ENCODE data around the gene PIK3C2B. TPM values are rescaled to one million over a fixed set of nuclear protein-coding genes. Genes with fewer than 3 reads are reported as not detected.

PIK3C2B gene
- total RNA-seq, 1 experiment from 2014 or later: 22.1 TPM

- in situ Hi-C loops (cut with HindIII; ENCODE audit: low sequenced_read_pairs): no loop called here
- no peak for DNase-seq (ENCODE audit: low spot score)
These were observed 28.8 kb downstream of the PIK3C2B start for GRCh38 chr1:204465546-204466415.

GRCh38 chr1:204464701-204465100 lies 29.9 kb downstream of the PIK3C2B start:
- no peak for DNase-seq (ENCODE audit: low spot score)
- in situ Hi-C loops (cut with HindIII; ENCODE audit: low sequenced_read_pairs): no loop called here

DNA sequence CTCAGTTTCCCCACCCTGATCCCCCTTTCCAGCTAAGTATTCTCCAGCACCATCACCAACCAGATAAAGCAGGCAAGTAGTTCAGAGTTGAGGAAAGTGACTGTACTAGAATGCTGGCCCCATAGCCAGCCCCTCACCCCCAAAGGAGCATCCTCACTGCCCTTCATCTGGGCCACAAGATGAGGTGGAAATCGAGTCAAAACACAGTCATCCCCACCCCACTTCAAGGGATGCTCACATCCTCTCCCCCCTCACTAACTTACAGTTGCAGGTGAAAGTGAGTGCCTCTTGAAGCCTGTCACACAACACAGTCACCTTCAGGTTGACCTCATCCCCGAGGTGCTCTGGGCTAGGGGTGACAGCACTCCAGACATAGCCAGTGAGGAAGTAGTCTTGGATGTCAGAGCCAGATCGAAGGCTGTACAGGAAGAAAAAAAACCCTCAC lies 30.4 kb downstream of the PIK3C2B start:
- in situ Hi-C loops (cut with HindIII; ENCODE audit: low sequenced_read_pairs): no loop called here
- DNase-seq (ENCODE audit: low spot score): no peak

DNA sequence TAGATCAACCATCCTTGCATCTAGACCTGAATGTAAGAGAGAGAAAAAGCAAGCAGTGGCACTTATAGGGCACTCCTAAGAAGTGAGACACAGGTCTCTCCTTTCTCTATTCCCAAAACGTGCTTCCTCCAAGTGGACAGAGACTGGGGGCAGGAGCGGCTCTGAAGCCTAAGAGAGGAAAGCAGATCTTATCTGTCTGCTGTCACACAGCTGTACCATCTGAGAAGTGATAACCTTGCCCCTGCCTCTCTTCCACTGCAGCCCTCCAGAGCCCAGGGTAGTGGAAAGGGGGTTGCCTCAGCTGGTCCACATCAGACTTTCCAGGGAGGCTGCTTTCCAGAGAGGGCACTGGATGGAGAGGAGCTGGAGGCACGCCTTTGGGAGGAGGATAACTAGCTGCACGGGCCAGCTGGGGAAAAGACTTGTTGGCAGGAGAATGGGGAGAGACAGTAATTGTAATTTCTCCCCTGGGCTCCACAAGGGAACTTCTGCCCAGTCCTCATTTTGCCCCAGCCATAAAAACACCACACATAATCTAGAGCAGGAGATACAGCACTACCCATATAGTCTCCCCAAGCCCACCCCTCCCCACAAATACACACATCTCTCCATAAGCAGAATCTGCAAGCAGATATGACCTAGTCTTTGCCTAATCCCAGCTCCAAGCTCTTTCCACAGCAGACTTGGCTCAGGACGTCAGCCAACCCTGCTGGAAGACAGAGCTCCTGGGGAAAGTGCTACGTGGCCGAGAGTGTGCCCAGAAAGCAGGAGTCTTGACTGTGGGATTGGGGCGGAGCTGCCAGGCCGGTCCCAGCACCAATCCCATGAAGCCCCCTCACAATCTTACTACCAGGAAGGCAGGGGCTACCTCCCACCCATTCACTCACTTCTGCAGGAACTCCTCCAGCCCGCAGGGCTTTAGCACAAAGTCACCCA lies 31.2 kb downstream of the PIK3C2B start:
- DNase-seq (ENCODE audit: low spot score): peak; percentile 33
- in situ Hi-C loops (cut with HindIII; ENCODE audit: low sequenced_read_pairs): no loop called here

- in situ Hi-C loops (cut with HindIII; ENCODE audit: low sequenced_read_pairs): no loop called here
These were observed 32.4 kb downstream of the PIK3C2B start for GRCh38 chr1:204462229-204462561.

GRCh38 chr1:204461331-204462228 lies 33.0 kb downstream of the PIK3C2B start:
- no peak for DNase-seq (ENCODE audit: low spot score)
- in situ Hi-C loops (cut with HindIII; ENCODE audit: low sequenced_read_pairs): no loop called here

More at GRCh38 chr1:204462229-204462561, 32.4 kb downstream of the PIK3C2B start:
- DNase-seq (ENCODE audit: low spot score): no peak

DNA sequence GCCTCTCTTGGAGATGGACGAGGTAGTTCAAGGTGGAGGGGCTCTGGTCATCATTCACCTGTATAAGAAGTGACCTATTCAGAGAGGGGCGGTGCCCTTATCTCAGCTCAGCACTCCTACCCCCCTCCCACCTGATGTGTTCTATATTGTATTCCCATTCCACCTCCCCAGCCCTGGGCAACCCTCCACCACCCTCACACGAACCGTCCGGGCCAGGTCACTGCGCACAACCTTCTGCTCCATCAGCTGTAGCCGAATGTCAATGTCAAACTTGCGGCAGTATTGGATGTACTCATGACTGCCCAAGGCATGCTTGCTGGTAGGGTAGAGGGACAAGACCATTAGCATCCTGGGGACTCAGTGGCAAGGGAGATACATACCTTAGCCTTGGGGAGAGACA lies 34.3 kb downstream of the PIK3C2B start:
- DNase-seq (ENCODE audit: low spot score): no peak
- in situ Hi-C loops (cut with HindIII; ENCODE audit: low sequenced_read_pairs): no loop called here

DNA sequence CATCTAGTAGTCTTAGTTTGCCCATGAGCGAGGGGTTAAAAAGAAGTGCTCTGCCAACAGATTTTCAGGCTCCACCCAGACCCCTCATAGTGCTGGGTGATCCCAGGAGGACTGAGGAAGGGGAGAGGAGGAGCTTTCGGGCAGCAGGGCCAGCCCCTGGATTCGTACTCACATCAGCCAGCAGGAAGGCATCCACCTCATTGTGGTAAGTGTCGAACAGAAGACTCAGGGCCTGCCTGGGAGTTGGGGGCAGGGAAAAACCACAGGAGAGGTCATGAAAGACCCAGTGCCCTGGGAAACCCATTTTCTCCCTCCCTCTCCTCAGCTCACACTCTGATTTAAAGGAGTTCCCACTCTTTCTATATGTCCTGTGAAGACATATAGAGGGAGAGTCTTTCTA lies 34.9 kb downstream of the PIK3C2B start:
- in situ Hi-C loops (cut with HindIII; ENCODE audit: low sequenced_read_pairs): no loop called here

DNA sequence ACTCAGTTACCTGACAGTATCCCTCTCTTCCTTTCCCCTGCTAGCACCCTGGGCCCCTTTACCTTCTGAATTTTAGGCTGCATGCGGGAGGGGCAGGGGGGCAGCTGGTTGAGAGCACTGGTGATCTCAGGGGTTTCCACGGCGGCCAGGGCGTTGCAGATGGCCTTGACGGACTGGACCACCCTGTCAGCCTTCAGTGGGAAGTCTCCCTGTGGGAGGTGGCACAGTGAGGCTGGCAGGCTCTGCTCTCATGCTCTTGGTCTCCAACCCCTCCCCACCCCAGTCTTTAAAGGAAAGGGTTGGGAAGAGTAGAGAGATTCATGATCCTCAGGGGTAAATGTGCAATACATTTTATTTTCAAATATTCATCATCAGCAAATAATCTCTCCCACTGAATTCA lies 36.9 kb downstream of the PIK3C2B start:
- in situ Hi-C loops (cut with HindIII; ENCODE audit: low sequenced_read_pairs): no loop called here
- no peak for DNase-seq (ENCODE audit: low spot score)

More for the DNA sequence above, 34.9 kb downstream of the PIK3C2B start:
- no peak for DNase-seq (ENCODE audit: low spot score)

DNA sequence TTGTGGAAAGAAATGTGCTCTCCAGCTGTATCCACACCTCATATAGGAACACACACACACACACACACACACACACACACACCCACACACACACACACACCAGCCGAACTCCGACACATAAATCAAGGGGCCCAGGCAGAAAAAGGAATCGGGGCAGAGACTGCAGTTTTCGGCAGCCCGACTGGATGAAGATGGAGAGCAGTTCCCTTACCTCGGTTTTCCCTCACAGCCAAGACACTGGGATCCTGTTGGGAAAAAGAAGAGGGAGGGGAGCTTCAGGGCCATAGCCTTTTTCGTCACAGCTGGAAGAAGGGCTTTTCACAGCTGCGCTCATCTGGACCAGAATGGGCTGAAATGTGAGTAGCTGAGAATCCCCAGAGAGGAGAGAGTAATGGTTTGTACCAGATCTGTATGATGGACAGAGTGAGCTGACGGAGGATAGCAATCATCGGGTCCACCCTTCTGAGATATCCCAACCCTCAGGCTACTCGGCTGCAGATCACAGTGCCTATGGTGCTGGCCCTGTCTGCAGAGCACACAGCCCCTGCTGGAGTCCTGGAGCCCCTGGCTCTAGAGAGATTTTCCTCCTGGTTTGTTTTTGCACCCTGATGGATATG lies 37.7 kb downstream of the PIK3C2B start:
- no peak for DNase-seq (ENCODE audit: low spot score)
- in situ Hi-C loops (cut with HindIII; ENCODE audit: low sequenced_read_pairs): no loop called here

DNA sequence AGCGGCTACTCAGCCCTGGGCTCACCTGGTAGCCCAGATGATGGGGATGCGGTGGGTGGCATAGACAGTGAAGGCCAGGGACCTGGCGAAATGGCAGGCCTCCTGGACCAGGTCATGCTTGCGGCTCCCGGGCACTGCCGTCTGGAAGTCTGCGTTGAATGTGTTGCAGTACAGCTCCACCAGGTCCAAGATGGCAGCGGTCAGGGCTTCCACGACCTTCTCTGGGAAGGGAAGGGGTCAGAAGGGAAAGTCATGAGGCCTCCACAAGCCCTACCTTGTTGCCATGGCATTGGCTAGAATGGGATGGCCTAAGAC lies 38.8 kb downstream of the PIK3C2B start:
- no peak for DNase-seq (ENCODE audit: low spot score)
- in situ Hi-C loops (cut with HindIII; ENCODE audit: low sequenced_read_pairs): no loop called here

DNA sequence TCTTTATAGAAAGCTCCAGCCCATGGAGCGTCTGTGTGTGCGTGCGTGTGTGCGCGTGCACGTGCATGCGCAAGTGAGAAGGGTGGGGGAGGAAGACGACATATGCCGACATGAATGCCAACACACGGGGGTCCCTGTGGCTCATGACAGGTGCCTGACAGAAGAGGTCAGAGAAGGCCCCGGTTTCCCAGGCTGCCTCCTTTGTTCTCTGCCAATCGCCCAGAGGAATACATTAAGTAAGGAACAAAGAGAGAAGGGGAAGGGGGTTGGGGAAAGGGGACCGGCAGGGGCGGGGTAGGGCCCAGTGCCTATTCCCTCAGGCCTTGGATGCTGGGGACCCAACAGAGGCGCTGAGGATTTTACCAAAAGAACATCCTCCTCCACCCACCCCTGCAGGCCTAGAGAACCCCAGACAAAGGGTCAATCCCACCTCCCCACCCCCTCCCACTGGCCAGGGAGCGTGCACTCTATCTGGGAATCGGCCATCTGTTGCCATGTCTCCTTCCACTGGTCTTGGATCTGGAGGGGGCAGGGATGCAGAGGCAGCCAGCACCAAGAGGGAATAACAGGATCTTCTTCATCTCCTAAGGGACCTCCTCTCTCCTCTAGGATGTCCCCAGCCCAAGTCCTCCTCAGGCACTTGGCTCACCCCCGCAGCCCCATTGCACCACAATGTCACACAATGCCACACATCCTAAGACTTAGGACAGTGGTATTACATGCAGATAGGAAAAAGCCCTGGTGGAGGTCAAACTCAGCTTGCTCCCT lies 39.4 kb downstream of the PIK3C2B start:
- no peak for DNase-seq (ENCODE audit: low spot score)

GRCh38 chr1:204454476-204454875 lies 40.1 kb downstream of the PIK3C2B start:
- in situ Hi-C loops (cut with HindIII; ENCODE audit: low sequenced_read_pairs): no loop called here
- DNase-seq (ENCODE audit: low spot score): no peak

More for the DNA sequence above, 39.4 kb downstream of the PIK3C2B start:
- in situ Hi-C loops (cut with HindIII; ENCODE audit: low sequenced_read_pairs): no loop called here

GRCh38 chr1:204453141-204453772 lies 41.3 kb downstream of the PIK3C2B start:
- DNase-seq (ENCODE audit: low spot score): no peak

GRCh38 chr1:204451352-204452124 lies 43.1 kb downstream of the PIK3C2B start:
- in situ Hi-C loops (cut with HindIII; ENCODE audit: low sequenced_read_pairs): no loop called here
- DNase-seq (ENCODE audit: low spot score): no peak

More at GRCh38 chr1:204453141-204453772, 41.3 kb downstream of the PIK3C2B start:
- in situ Hi-C loops (cut with HindIII; ENCODE audit: low sequenced_read_pairs): no loop called here

DNA sequence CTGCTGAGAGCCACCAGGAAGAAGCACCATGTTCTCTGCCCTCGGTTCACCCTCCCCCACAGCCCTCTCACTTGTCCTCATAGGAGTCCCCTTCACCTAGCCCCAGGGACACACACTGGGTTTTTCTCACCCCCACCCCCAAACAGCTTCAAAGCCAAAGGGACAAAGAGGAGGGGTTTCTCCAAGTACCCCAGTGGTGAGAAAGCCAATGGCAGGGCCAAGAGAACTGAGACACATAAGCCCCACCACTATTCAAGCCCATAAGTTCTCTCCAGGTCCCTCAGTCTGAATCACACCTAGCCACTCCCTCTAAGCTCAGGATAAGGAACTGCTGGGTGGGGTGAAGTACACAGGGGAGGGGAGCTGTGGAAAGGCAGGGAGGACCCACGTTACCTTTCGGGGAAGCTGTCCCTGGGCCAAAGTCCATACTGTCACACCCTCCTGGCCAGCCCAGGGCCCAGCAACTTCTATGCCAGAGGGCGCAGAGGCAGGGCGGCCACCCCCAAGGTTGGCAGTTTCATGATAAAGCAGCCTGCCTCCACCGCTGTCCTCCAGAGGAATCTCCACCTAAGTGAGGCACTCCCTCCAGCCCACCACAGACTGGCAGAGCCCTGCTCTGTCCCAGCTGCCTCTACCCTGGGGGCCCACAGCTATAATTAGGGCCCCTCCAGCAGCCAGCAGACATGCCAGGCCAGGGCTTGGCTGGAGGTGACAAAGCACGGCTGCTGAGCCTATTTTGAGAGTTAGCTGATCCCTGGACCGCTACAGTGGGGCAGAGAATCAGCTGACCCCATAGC lies 43.9 kb downstream of the PIK3C2B start:
- DNase-seq (ENCODE audit: low spot score): no peak
- in situ Hi-C loops (cut with HindIII; ENCODE audit: low sequenced_read_pairs): no loop called here

Measured in G401 (cell line).